NB4 (cell line): ENCODE data around the gene ENTREP3.

Experiments used
- CTCF ChIP-seq: IDR thresholded peaks from one replicate; pipeline ENCODE4 v1.5.1; 2012; ENCODE audit warnings: low read depth, low read length
- POLR2A ChIP-seq: IDR thresholded peaks from 2 replicates; pipeline ENCODE4 v1.6.1; 2011; ENCODE audit warnings: mild to moderate bottlenecking; ENCODE audit not compliant: insufficient read length; ENCODE audit errors: extremely low read depth
- TF ChIP-seq, protein P1 (sequence below): IDR thresholded peaks from 2 replicates; pipeline ENCODE4 v1.6.1; 2011; ENCODE audit warnings: low read depth, low read length

GRCh38 chr1:155199792-155200191 lies 55.5 kb downstream of the ENTREP3 start:
- TF ChIP-seq CTCF (no peak), POLR2A (no peak)
- TF ChIP-seq, protein P1, sequence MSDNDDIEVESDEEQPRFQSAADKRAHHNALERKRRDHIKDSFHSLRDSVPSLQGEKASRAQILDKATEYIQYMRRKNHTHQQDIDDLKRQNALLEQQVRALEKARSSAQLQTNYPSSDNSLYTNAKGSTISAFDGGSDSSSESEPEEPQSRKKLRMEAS = no peak
